Suprapubic skin (tissue), 4 donors: Measurements from ENCODE around the gene ISM1. TPM values are rescaled to one million over a fixed set of nuclear protein-coding genes. Genes with fewer than 3 reads are reported as not detected.

Source experiments
- DNase-seq, 2 donors: peaks; one replicate each; pipeline ENCODE4 v3.0.0-alpha.2; 2019; ENCODE audit warnings: low spot score in 2 of 2
- H3K27ac ChIP-seq: fragments of 200-600 bp; sonication (generic); one replicate; pipeline ENCODE4 v1.5.1; 2019
- H3K27me3 ChIP-seq: fragments of 200-600 bp; sonication (generic); one replicate; pipeline ENCODE4 v1.5.1; 2019
- H3K36me3 ChIP-seq: fragments of 200-600 bp; sonication (generic); one replicate; pipeline ENCODE4 v1.5.1; 2019
- H3K4me1 ChIP-seq: fragments of 200-600 bp; sonication (generic); one replicate; pipeline ENCODE4 v1.5.1; 2019
- H3K4me3 ChIP-seq: fragments of 200-600 bp; sonication (generic); one replicate; pipeline ENCODE4 v1.5.1; 2019; ENCODE audit warnings: mild to moderate bottlenecking
- H3K9me3 ChIP-seq: fragments of 200-600 bp; sonication (generic); one replicate; pipeline ENCODE4 v1.5.1; 2019
- EP300 ChIP-seq: sonication (generic); formaldehyde crosslinking; IDR thresholded peaks from one replicate; pipeline ENCODE4 v1.6.1; 2017; ENCODE audit warnings: antibody characterized with exemption
- POLR2A ChIP-seq, 2 donors: fragments of 450-650 bp; IDR thresholded peaks; one replicate each; pipeline ENCODE4 v1.6.1; 2017; ENCODE audit warnings: antibody characterized with exemption in 2 of 2, mild to moderate bottlenecking in 2 of 2, moderate library complexity in 2 of 2
- POLR2AphosphoS5 ChIP-seq, 3 donors: sonication (generic); formaldehyde crosslinking; IDR thresholded peaks; one replicate each; pipeline ENCODE4 v1.6.1; 2017; ENCODE audit warnings: antibody characterized with exemption in 3 of 3
- WGBS: methylation state at CpG from one replicate; pipeline ENCODE4 v1.1.5; 2018; 5-methylcytosine and 5-hydroxymethylcytosine counted together
- total RNA-seq, 4 donors: library from RNA; depleted of rRNA; stranded (reverse); fragments of >200 nt; gene quantifications; one replicate each; pipeline ENCODE4 v1.1.0, GENCODE V29; 2016
- TF ChIP-seq, protein P1 (sequence below), 2 donors: fragments of 200-600 bp in 1 of 2; fragments of 450-650 bp in 1 of 2; sonication (generic) in 1 of 2; IDR thresholded peaks; one replicate each; pipeline ENCODE4 v1.5.1; 2016 to 2019; ENCODE audit warnings: antibody characterized with exemption in 2 of 2, mild to moderate bottlenecking in 1 of 2, moderate library complexity in 1 of 2

The ISM1 gene
- total RNA-seq, 4 donors from 2014 or later = 9.0 to 21.8 (median 12.9) TPM

- no peak overlapping the region for H3K4me3 ChIP-seq
- no peak for TF ChIP-seq POLR2AphosphoS5 (IDR thresholded peaks at IDR 0.05)
- no peak for TF ChIP-seq EP300
- TF ChIP-seq POLR2A (IDR thresholded peaks at IDR 0.05) = no peak
- TF ChIP-seq, protein P1, sequence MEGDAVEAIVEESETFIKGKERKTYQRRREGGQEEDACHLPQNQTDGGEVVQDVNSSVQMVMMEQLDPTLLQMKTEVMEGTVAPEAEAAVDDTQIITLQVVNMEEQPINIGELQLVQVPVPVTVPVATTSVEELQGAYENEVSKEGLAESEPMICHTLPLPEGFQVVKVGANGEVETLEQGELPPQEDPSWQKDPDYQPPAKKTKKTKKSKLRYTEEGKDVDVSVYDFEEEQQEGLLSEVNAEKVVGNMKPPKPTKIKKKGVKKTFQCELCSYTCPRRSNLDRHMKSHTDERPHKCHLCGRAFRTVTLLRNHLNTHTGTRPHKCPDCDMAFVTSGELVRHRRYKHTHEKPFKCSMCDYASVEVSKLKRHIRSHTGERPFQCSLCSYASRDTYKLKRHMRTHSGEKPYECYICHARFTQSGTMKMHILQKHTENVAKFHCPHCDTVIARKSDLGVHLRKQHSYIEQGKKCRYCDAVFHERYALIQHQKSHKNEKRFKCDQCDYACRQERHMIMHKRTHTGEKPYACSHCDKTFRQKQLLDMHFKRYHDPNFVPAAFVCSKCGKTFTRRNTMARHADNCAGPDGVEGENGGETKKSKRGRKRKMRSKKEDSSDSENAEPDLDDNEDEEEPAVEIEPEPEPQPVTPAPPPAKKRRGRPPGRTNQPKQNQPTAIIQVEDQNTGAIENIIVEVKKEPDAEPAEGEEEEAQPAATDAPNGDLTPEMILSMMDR (IDR thresholded peaks at IDR 0.05) = no peak
- H3K27me3 ChIP-seq = no peaks in the 10 kb centered on the region
- H3K36me3 ChIP-seq = no peaks in the 10 kb centered on the region
- peaks cover 1% of the 10 kb centered on the region for H3K4me1 ChIP-seq
- DNase-seq = no peak
- no peak overlapping the region for H3K27ac ChIP-seq
- peaks cover 5% of the 10 kb centered on the region for H3K9me3 ChIP-seq
- WGBS = 90% methylated on average over 1 of the region's 1 CpG
Observed at GRCh38 chr20:13317439-13317838, 96.4 kb downstream of the ISM1 start.

- no peak for DNase-seq
- H3K27me3 ChIP-seq = no peaks in the 10 kb centered on the region
- H3K36me3 ChIP-seq = no peaks in the 10 kb centered on the region
- TF ChIP-seq, protein P1 (IDR thresholded peaks at IDR 0.05) = no peak
- TF ChIP-seq POLR2AphosphoS5 (IDR thresholded peaks at IDR 0.05) (no peak), EP300 (no peak), POLR2A (IDR thresholded peaks at IDR 0.05) (no peak)
- no peak overlapping the region for H3K27ac ChIP-seq
- whole genome bisulfite sequencing = 82% methylated on average over 5 of the region's 5 CpGs
- H3K9me3 ChIP-seq = peaks cover 5% of the 10 kb centered on the region
- peaks cover 4% of the 10 kb centered on the region for H3K4me1 ChIP-seq
- H3K4me3 ChIP-seq = no peak overlapping the region
Observed at GRCh38 chr20:13318871-13319521, 97.9 kb downstream of the ISM1 start.

- peaks cover 5% of the 10 kb centered on the region for H3K9me3 ChIP-seq
- DNase-seq = no peak
- H3K36me3 ChIP-seq = no peaks in the 10 kb centered on the region
- H3K27me3 ChIP-seq = no peaks in the 10 kb centered on the region
- 97% methylated on average over 4 of the region's 4 CpGs for WGBS
- no peak for TF ChIP-seq POLR2AphosphoS5 (IDR thresholded peaks at IDR 0.05)
- H3K4me1 ChIP-seq = peaks cover 4% of the 10 kb centered on the region
- no peak overlapping the region for H3K27ac ChIP-seq
- H3K4me3 ChIP-seq = no peak overlapping the region
Observed at GRCh38 chr20:13320702-13321101, 99.6 kb downstream of the ISM1 start.

DNA sequence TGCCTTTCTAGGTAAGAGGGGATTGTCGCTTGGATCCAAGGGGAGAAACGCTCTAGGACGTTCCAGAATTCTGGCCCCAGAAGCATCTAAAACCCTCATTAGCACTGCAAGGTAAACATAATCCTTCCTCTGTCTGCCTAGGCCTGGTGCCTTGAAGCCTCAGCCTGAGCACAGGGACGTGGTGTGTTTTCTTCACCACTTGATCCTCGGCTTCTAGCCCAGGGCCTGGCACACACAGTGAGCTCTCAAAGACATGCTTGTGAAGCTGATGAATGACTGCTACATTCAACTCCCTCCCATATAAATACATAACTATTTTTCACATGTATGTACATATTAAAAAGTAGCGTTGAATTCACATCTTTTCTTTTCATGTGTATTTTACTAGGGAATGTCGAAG is 100.3 kb downstream of the ISM1 start:
- WGBS = 82% methylated on average over 7 of the region's 7 CpGs
- DNase-seq = no peak
- peak overlapping the region; percentile 46 for H3K27ac ChIP-seq
- H3K36me3 ChIP-seq = no peaks in the 10 kb centered on the region
- no peak for TF ChIP-seq POLR2AphosphoS5 (IDR thresholded peaks at IDR 0.05)
- TF ChIP-seq, protein P1 (IDR thresholded peaks at IDR 0.05) = no peak
- no peak for TF ChIP-seq POLR2A (IDR thresholded peaks at IDR 0.05)
- no peak for TF ChIP-seq EP300
- peaks cover 4% of the 10 kb centered on the region for H3K4me1 ChIP-seq
- no peaks in the 10 kb centered on the region for H3K27me3 ChIP-seq
- no peak overlapping the region for H3K4me3 ChIP-seq
- peaks cover 4% of the 10 kb centered on the region for H3K9me3 ChIP-seq

DNA sequence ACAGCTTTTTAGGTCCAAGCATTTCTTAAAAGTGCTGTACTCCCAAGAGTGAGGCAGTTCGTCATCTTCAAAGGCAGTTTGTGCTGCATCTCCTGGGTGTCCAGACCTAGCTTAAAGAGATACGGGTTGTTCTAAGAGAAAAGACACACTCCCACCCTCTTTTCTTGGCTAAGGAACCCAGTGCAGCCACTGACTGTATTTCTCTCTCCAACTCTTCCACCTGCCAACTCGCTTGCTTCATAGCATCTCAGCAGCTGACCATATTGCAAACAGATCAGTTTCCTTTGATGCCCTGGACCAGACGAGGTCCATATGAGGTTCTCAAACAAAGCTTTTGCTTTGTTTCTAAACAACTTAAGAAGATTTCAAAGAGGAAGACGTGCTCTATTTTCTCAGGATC is 101.1 kb downstream of the ISM1 start:
- H3K4me1 ChIP-seq = peaks cover 4% of the 10 kb centered on the region
- WGBS = 56% methylated on average over 5 of the region's 5 CpGs
- no peaks in the 10 kb centered on the region for H3K9me3 ChIP-seq
- H3K36me3 ChIP-seq = no peaks in the 10 kb centered on the region
- H3K27me3 ChIP-seq = no peaks in the 10 kb centered on the region
- no peak for DNase-seq
- TF ChIP-seq POLR2A (IDR thresholded peaks at IDR 0.05) (no peak), POLR2AphosphoS5 (IDR thresholded peaks at IDR 0.05) (peak in 2 of 3 donors; percentile 26 to 63)
- peak overlapping the region; percentile 21 for H3K27ac ChIP-seq
- H3K4me3 ChIP-seq = no peak overlapping the region

- Histone ChIP-seq H3K27me3 (no peaks in the 10 kb centered on the region), H3K4me1 (peaks cover 4% of the 10 kb centered on the region), H3K9me3 (no peaks in the 10 kb centered on the region), H3K36me3 (no peaks in the 10 kb centered on the region), H3K4me3 (no peak overlapping the region), H3K27ac (peak overlapping the region; percentile 21)
- DNase-seq = no peak
- no peak for TF ChIP-seq POLR2AphosphoS5 (IDR thresholded peaks at IDR 0.05)
- no peak for TF ChIP-seq POLR2A (IDR thresholded peaks at IDR 0.05)
- TF ChIP-seq, protein P1 (IDR thresholded peaks at IDR 0.05) = no peak
- no peak for TF ChIP-seq EP300
- 43% methylated on average over 3 of the region's 3 CpGs for WGBS
Observed at GRCh38 chr20:13322621-13323020, 101.5 kb downstream of the ISM1 start.
